Bronchus fibroblast of lung (primary cell): ENCODE data around the gene SYN1. TPM values are rescaled to one million over a fixed set of nuclear protein-coding genes. Genes with fewer than 3 reads are reported as not detected.

Source experiments
- total RNA-seq: library from RNA; depleted of rRNA; stranded (reverse); fragments of >200 nt; gene quantifications from 2 replicates; pipeline ENCODE4 v1.2.3, GENCODE V29; 2015

The SYN1 gene
- total RNA-seq: 0.30 and 0.50 TPM in 2 replicates

DNA sequence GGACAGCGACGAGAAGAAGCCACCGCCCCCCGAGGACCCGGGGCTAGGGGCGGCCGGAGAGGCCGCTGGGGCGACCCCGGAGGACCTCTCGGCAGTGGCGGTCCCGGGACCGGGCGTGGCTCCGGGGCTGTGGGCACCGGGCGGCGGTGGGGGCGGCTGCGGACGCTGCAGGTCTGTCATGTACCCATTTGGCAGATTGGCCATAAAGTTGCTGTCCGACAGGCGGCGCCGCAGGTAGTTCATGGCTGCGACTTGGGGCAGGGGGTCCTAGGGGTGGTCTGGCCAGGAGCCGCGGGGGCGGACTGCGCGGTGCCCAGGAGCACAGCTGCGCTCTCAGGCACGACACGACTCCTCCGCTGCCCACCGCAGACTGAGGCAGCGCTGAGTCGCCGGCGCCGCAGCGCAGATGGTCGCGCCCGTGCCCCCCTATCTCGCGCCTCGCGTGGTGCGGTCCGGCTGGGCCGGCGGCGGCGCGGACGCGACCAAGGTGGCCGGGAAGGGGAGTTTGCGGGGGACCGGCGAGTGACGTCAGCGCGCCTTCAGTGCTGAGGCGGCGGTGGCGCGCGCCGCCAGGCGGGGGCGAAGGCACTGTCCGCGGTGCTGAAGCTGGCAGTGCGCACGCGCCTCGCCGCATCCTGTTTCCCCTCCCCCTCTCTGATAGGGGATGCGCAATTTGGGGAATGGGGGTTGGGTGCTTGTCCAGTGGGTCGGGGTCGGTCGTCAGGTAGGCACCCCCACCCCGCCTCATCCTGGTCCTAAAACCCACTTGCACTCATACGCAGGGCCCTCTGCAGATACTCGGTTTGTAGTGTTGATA is at the start of gene SYN1:
Gene SYN1, minus strand, starts transcription at position 372 of the 817 bp plus-strand sequence. Its CDS starts 129 bp downstream, at position 243.

DNA sequence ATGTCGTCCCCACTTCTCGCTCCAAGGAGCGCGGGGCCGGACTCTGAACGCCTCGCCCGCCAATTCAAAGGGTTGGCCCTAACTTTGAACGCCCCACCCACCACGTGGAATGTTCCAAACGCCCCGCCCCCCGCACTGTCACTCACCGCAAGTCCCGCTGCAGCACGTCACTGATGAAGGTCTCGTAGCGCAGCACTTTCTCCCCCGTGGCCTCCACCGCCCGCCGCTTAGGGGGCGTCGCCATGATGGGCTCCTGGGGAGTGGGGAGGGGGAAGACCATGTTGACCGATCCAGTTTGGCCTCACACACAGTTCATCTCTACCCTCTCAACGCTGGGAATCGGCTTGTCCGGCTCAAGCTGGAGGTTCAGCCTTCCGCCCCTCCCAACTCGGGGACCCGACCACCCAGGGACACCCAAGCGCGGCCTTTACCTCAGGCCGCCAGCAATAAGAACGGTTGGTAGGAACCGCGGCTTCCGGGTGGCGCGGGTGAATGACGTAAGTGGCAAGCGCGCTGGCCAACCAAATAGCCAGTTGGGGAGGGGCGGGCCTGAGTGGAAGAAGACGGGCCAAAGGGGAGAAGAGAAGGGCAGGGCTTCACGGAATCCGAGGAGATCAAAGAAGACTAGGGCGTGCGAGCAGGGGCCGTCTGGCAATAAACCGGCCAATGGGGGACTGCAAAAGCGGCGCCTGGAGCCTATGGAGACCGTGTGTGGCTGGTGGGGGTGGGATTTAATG is 39.2 kb upstream of the SYN1 start, which contains the start of gene UXT:
Gene UXT, minus strand, starts transcription at position 497 of the 737 bp plus-strand sequence. Its CDS starts 253 bp downstream, at position 244.

DNA sequence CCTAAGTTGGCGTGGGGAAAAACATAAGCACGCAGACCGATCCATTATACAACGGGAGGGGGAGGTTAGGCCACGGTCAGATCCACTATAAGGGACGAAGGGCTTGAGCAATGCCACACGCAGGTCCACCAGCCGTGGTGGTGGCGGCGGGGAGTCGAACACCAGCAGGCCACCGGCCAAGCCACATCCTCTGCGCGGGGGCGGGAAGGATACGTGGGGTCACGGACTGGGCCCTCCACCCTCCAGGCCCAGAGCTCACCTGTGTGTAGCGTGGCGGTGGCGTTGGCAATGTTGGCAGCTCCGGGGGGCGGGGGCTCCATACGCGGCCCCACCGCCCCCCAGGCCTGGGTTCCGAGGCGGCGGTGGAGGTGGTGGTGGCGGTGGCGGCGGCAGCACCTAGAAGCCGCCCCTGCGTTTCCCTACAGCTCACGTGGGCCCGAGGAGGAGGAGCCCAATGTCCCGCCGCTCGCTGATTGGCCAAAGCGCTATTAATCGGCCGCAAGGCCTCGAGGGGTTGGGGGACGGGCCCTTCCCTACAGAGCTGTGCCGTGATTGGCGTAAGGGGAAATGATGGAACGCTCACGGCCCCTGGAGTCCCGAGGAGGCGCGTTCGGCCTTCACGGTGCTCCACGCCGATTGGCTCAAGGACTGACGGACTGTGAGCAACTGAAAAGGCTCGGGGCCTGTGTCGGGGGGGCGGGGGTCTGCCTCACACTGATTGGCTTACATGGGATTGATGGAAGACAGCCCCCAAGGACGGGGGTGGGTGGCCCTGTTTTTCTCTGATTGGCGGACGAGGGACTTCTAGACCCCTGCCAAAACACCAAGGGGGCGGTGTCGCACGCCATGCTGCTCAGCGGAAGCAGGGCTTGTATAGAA is 30.7 kb upstream of the SYN1 start, which contains the start of gene ELK1:
Gene ELK1, minus strand, starts transcription at position 400 of the 879 bp plus-strand sequence. CDS start 9,122 bp downstream, outside the sequence.

DNA sequence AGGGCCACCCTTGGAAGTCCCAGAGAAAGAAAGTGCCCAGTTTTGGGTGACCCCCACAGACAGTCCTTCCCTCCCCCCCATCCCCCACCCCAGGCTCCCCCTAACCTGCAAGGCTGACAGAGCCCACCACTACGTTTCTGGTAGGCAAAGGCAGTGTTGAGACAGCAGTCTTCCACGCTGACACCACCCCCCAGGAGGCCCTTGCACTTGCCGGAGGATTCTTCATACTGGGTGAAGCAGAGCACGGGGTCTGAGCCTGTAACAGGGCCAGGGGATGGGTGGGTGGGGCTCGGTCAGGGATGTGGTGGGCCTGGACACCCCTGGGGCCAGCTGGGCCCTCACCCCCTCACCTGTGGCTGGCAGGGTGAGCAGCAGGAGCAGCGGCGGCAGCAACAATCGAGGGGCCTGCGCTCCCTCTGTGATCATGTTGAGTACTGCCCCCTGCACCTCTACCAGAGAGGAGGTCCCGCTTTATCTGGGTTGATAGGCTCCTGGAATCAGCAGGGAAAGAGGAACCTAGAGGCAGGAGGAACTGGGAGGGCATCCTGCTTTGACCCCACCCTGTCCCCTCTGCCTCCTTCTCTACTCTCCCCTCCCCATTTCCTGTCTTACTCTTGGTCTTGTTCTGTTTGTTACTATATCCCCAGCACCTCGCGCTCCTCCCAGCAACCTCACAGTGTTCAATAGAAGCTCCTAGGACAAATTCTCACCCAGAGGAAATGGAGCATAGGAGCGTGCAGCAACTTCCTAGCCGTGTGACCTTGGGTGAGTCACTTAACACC is 10.0 kb upstream of the SYN1 start, which contains the start of gene CFP:
Gene CFP, minus strand, starts transcription at position 512 of the 782 bp plus-strand sequence. Its CDS starts 86 bp downstream, at position 426.

DNA sequence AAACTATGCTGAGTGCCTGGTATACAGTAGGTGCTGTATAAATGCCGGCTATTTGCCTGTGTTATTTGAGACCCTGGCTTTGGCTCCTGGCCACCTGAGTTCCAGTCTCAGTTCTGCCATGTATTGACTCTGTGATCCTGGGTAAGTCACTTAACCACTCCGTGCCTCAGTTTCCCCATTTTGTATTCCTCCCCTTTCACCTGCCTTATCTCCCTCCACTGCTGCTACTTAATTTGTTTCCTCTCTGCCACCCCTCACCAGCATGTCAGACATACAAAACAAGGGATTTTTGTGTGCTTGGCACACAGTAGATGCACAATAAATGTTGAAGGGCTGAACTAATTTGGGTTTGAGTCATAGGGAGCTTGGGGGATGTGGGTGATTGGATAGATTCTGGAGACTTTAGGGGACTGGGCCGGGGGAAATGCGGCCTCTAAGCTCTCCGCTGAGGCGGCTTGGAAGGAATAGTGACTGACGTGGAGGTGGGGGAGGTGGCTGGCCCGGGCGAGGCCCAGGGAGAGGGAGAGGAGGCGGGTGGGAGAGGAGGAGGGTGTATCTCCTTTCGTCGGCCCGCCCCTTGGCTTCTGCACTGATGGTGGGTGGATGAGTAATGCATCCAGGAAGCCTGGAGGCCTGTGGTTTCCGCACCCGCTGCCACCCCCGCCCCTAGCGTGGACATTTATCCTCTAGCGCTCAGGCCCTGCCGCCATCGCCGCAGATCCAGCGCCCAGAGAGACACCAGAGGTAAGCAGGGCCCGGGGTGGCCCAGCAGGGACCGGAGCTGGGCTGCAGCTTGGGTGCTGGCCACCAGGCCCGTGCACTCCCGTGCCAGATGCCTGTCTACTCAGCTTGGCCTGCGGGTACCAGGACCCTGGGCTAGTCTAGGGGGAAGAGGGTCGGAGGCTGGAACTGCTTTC is 37.7 kb downstream of the SYN1 start, which contains the start of gene TIMP1:
Gene TIMP1, plus strand, starts transcription at position 706 of the 917 bp plus-strand sequence. CDS start 980 bp downstream, outside the sequence.

DNA sequence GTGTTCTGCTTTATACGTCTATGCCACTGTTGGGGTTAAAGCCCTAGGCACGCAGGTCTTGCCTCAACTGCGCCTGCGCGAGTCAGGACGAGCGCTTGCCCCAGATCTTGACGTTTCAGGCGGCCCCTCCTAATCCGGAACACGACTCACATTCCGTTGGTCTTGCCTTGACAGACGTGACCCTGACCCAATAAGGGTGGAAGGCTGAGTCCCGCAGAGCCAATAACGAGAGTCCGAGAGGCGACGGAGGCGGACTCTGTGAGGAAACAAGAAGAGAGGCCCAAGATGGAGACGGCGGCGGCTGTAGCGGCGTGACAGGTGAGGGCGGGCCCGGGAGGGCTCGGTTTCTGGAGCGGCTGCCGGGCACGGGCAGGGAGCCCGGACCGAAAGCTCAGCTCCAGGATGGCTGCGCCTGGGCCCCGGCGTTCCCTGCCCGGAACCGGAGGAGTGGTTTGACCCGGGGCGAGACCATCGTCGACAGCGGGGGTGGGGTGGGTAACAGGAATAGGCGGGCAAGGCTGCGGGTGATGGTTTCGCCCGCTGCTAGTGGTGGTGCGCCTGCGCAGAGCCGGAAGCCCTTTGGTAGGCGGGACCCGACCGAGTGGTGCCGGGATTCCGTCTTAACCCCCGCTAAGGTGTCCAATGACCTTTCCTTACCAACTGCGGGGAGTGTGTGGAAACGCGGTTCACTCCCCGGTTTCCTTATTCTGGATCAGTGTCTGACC is 58.6 kb downstream of the SYN1 start, which contains the start of gene ARAF:
Gene ARAF, plus strand, starts transcription at position 272 of the 725 bp plus-strand sequence. CDS start 1,763 bp downstream, outside the sequence.

Other genes with a start within 250 kb of the SYN1 start
- 0.17 TPM in 1 of 2 replicates, not detected in the other for gene ZNF157, start 249.3 kb downstream of the SYN1 start, total RNA-seq
- gene ZNF41, start 136.6 kb downstream of the SYN1 start, total RNA-seq: 4.0 and 5.5 TPM in 2 replicates
- gene ARAF, start 58.7 kb downstream of the SYN1 start, total RNA-seq: 32.8 and 33.0 TPM in 2 replicates
- 388 and 474 TPM in 2 replicates for gene TIMP1, start 37.4 kb downstream of the SYN1 start, total RNA-seq
- gene CFP, start 10.1 kb upstream of the SYN1 start, total RNA-seq: under 0.01 and 0.15 TPM in 2 replicates
- 30.2 and 33.6 TPM in 2 replicates for gene ELK1, start 30.7 kb upstream of the SYN1 start, total RNA-seq
- gene UXT, start 39.3 kb upstream of the SYN1 start, total RNA-seq: 172 and 182 TPM in 2 replicates
- gene ZNF81, start 217.0 kb upstream of the SYN1 start, total RNA-seq: 2.7 and 3.9 TPM in 2 replicates